Neuronal stem cell (in vitro differentiated cells): ENCODE measurements around the gene PCGF3.

Source experiments
- DNase-seq: peaks from one replicate; pipeline ENCODE4 v3.0.0-alpha.2; 2013; ENCODE audit warnings: low spot score
- H2AFZ ChIP-seq: one replicate; pipeline ENCODE4 v1.6.1; 2013; ENCODE audit warnings: mild to moderate bottlenecking, low read length, inconsistent platforms
- H2AK5ac ChIP-seq: 2 replicates; pipeline ENCODE4 v1.6.1; 2013; ENCODE audit warnings: low read depth, mild to moderate bottlenecking, inconsistent platforms, low read length, moderate library complexity, mixed read lengths
- H2BK120ac ChIP-seq: 2 replicates; pipeline ENCODE4 v1.6.1; 2013; ENCODE audit warnings: low read depth, mild to moderate bottlenecking, inconsistent platforms, low read length, moderate library complexity, mixed read lengths
- H2BK12ac ChIP-seq: one replicate; pipeline ENCODE4 v1.6.1; 2013; ENCODE audit warnings: low read length, inconsistent platforms
- H2BK15ac ChIP-seq: 2 replicates; pipeline ENCODE4 v1.6.1; 2013; ENCODE audit warnings: mild to moderate bottlenecking, low read length, inconsistent platforms, mixed read lengths
- H2BK5ac ChIP-seq: one replicate; pipeline ENCODE4 v1.6.1; 2013; ENCODE audit warnings: inconsistent platforms, mild to moderate bottlenecking, low read length, moderate library complexity
- H3K14ac ChIP-seq: one replicate; pipeline ENCODE4 v1.6.1; 2013; ENCODE audit warnings: low read length, inconsistent platforms
- H3K18ac ChIP-seq: 2 replicates; pipeline ENCODE4 v1.6.1; 2013; ENCODE audit warnings: low read length, inconsistent platforms
- H3K23ac ChIP-seq: 2 replicates; pipeline ENCODE4 v1.6.1; 2013; ENCODE audit warnings: low read depth, mild to moderate bottlenecking, mixed read lengths, low read length, inconsistent platforms; ENCODE audit not compliant: poor library complexity
- H3K27ac ChIP-seq: replicated peaks from 3 replicates; pipeline ENCODE4 v1.5.1; 2013; ENCODE audit warnings: low read length, inconsistent platforms
- H3K27me3 ChIP-seq, 3 experiments: 2 replicates each; pipeline ENCODE4 v1.6.1; 2013; ENCODE audit warnings: low read length in 3 of 3, mild to moderate bottlenecking in 2 of 3, inconsistent platforms in 1 of 3, low read depth in 1 of 3, mixed read lengths in 1 of 3, moderate library complexity in 1 of 3; ENCODE audit not compliant: control insufficient read depth in 3 of 3, insufficient read depth in 3 of 3
- H3K36me3 ChIP-seq, 2 donors: replicated peaks in 1 of 2; 2 replicates each; pipeline ENCODE4 v1.6.1; 2013; ENCODE audit warnings: low read length in 2 of 2; ENCODE audit not compliant: control insufficient read depth in 2 of 2, insufficient read depth in 2 of 2
- H3K4ac ChIP-seq: 2 replicates; pipeline ENCODE4 v1.6.1; 2013; ENCODE audit warnings: inconsistent platforms, mild to moderate bottlenecking, low read length, moderate library complexity
- H3K4me1 ChIP-seq, 2 donors: 1 replicate in 1 of 2; 2 replicates in 1 of 2; pipeline ENCODE4 v1.6.1; 2013; ENCODE audit warnings: low read length in 2 of 2, low read depth in 1 of 2; ENCODE audit not compliant: control insufficient read depth in 2 of 2, insufficient read depth in 1 of 2
- H3K4me2 ChIP-seq: one replicate; pipeline ENCODE4 v1.6.1; 2013; ENCODE audit warnings: mild to moderate bottlenecking, low read length, inconsistent platforms; ENCODE audit not compliant: insufficient read depth, poor library complexity, severe bottlenecking
- H3K4me3 ChIP-seq, 2 donors: 2 replicates each; pipeline ENCODE4 v1.5.1; 2013; ENCODE audit warnings: low read length in 2 of 2, mild to moderate bottlenecking in 2 of 2, inconsistent platforms in 1 of 2, moderate library complexity in 1 of 2
- H3K79me1 ChIP-seq: one replicate; pipeline ENCODE4 v1.6.1; 2013; ENCODE audit warnings: low read depth, mild to moderate bottlenecking, inconsistent platforms, low read length, moderate library complexity
- H3K9ac ChIP-seq: one replicate; pipeline ENCODE4 v1.6.1; 2013; ENCODE audit warnings: mild to moderate bottlenecking, low read depth, low read length, inconsistent platforms; ENCODE audit not compliant: poor library complexity
- H3K9me3 ChIP-seq, 2 donors: replicated peaks in 1 of 2; 2 replicates each; pipeline versions ENCODE3 to v1.6.1; 2013; ENCODE audit warnings: low read length in 2 of 2, mild to moderate bottlenecking in 2 of 2, inconsistent platforms in 1 of 2, low read depth in 1 of 2, mixed read lengths in 1 of 2, moderate library complexity in 1 of 2; ENCODE audit not compliant: control insufficient read depth in 2 of 2, insufficient read depth in 1 of 2
- H4K8ac ChIP-seq: one replicate; pipeline ENCODE4 v1.6.1; 2013; ENCODE audit warnings: low read depth, mild to moderate bottlenecking, inconsistent platforms, low read length, moderate library complexity
- H4K91ac ChIP-seq: one replicate; pipeline ENCODE4 v1.6.1; 2013; ENCODE audit warnings: low read length, low read depth, mild to moderate bottlenecking, inconsistent platforms; ENCODE audit not compliant: poor library complexity
- WGBS, 2 donors: extraction: QIAGEN DNeasy Blood & Tissue Kit; methylation state at CpG; one replicate each; pipeline ENCODE4 v1.1.7; 2013; ENCODE audit warnings: missing lambda C conversion rate in 2 of 2, mixed read lengths in 1 of 2; ENCODE audit not compliant: insufficient read length in 2 of 2, insufficient replicate concordance in 1 of 2; ENCODE audit errors: extremely low coverage in 2 of 2; 5-methylcytosine and 5-hydroxymethylcytosine counted together

PCGF3 gene

GRCh38 chr4:674172-675035, 31.2 kb upstream of the PCGF3 start, which contains the start of the genes ATP5ME and MYL5:
TSS of gene ATP5ME (minus strand) at chr4:674276. CDS start at chr4:674247, 29 bp downstream.
TSS of gene MYL5 (plus strand) at chr4:674542. CDS start at chr4:678027, 3,485 bp downstream.
- DNase-seq, result peak; percentile 96
- peak within 1 kb of the TSS; percentile 96 for H2BK120ac ChIP-seq

DNA sequence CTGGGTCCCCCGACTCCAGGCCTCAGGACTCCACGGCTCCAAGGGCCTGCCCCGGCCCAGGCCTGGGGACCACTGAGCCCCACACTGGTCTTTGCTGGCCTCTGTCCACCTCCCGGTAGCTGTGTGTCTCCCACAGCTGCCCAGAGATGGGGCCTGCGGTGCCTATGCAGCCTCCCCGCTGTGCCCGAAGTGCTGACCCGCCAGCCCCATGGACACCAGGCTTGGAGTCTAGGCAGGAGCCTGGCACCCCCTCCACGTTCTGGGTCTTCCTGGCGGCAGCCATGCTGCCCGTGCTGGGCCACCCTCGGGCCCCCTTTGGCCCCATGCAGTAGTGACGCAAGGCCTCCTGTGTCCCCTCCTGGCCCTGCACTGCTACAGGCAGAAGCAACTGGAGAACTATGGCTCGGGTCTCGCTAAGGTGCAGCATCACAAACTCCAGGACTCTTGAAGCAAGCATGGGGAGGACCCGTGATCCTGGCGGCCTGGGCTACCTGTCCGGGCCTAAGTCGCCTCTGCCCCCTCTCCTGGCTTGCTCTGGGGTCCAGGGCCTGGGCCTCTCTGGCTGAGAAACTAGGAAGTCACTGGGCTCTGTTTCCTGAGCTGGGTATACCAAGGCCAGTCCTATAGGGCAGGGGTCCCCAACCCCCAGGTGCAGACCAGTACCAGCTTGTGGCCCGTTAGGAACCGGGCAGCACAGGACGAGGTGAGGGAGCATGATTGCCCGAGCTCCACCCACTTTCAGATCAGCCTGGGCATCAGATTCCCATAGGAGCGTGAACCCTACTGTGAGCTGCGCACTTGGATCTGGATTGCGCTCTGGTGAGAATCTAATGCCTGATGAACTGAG, 30.4 kb upstream of the PCGF3 start:
- Histone ChIP-seq H3K27me3 (peaks cover 0 to 5% (median 2%) of the 10 kb centered on the region in 3 experiments), H3K27ac (no peak overlapping the region), H4K91ac (peak overlapping the region; percentile 11), H2AK5ac (peak overlapping the region; percentile 96), H3K4me1 (peaks cover 9 to 11% of the 10 kb centered on the region in 2 donors), H3K23ac (peak overlapping the region; percentile 97), H2AFZ (peak overlapping the region; percentile 94), H2BK120ac (peak overlapping the region; percentile 50), H4K8ac (peak overlapping the region; percentile 48), H2BK15ac (peak overlapping the region; percentile 9), H3K9me3 (no peaks in the 10 kb centered on the region), H2BK12ac (peak overlapping the region; percentile 75), H3K4me2 (peak overlapping the region; percentile 89), H3K4me3 (peak overlapping the region; percentile 85 to 96), H3K79me1 (peaks cover 7% of the 10 kb centered on the region), H3K14ac (peak overlapping the region; percentile 63), H2BK5ac (peak overlapping the region; percentile 98), H3K4ac (peak overlapping the region; percentile 89), H3K36me3 (peaks cover 14 to 26% of the 10 kb centered on the region in 2 donors), H3K18ac (peak overlapping the region; percentile 100), H3K9ac (peak overlapping the region; percentile 100)
- WGBS, 2 donors, result no CpG with 5 or more reads among the region's 26 CpGs
- DNase-seq, result no peak

More at GRCh38 chr4:674172-675035, 31.2 kb upstream of the PCGF3 start, which contains the start of the genes ATP5ME and MYL5:
- Histone ChIP-seq H2BK12ac (peak within 1 kb of the TSS; percentile 75), H3K36me3 (peaks cover 16 to 26% of the 10 kb centered on the region in 2 donors), H3K4me1 (peaks cover 9 to 11% of the 10 kb centered on the region in 2 donors), H3K18ac (peak within 1 kb of the TSS; percentile 100), H3K4ac (peak within 1 kb of the TSS; percentile 89), H2AK5ac (peak within 1 kb of the TSS; percentile 97), H3K14ac (peak within 1 kb of the TSS; percentile 63), H4K8ac (peak within 1 kb of the TSS; percentile 72), H4K91ac (peak within 1 kb of the TSS; percentile 11), H3K4me2 (peak within 1 kb of the TSS; percentile 91), H3K4me3 (peak within 1 kb of the TSS; percentile 85 to 96), H3K9ac (peak within 1 kb of the TSS; percentile 100), H2BK15ac (peak within 1 kb of the TSS; percentile 64), H3K27me3 (peaks cover 0 to 2% (median 0%) of the 10 kb centered on the region in 3 experiments), H2AFZ (peak within 1 kb of the TSS; percentile 94), H3K79me1 (peaks cover 5% of the 10 kb centered on the region), H3K9me3 (peaks cover 0 to 2% of the 10 kb centered on the region in 2 donors), H3K23ac (peak within 1 kb of the TSS; percentile 97), H3K27ac (no peak within 1 kb of the TSS), H2BK5ac (peak within 1 kb of the TSS; percentile 98)
- WGBS, 2 donors, result no CpG with 5 or more reads among the region's 84 CpGs

DNA sequence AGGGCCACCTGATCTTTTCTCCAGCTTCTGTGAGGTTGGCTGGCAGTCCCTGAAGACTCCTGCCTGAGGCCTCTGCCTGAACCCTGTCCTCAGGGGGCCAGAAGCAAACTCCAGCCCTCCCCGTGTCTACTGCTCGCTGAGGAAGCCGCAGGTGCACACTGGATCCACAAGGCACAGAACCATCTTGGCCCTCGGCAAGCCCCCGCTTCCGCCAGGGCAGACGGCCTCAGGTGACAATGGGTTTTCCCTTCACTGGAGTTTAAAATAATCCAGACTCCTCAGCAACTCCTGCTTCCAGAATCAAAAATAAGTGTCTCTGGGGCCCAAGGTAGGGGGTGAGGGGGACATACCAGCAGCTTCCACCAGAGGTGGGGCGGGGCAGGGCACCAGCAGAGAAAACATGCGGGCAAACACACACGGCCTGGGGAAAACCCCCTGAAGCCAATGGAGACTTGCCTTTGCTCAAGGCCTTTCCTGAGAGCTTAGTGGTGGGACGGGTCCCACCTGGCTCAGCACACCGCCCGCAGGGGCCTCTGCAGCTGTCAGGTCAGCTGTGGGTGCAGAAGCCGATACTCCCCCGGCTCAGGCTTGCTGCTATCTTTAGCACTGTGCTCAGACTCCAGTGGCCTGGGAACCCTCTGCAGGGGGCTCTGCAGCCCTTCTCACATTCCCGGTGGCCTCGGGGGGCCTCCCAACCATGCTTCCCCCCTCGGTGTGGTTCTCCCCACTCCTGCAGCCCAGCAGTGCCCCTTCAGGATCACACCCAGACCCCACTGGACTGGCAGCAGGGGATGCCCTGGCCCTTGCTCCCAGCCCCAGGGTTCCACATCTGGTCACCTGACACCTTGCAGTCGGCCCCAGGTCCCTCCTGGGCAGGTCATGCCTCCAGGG, 29.4 kb upstream of the PCGF3 start:
- no peak overlapping the region for H2BK15ac ChIP-seq
- H2BK120ac ChIP-seq, result no peak overlapping the region
- no peak overlapping the region for H3K18ac ChIP-seq
- no peak overlapping the region for H3K23ac ChIP-seq
- no peak overlapping the region for H2AFZ ChIP-seq
- H3K79me1 ChIP-seq, result peaks cover 7% of the 10 kb centered on the region
- H3K4ac ChIP-seq, result no peak overlapping the region
- H4K91ac ChIP-seq, result no peak overlapping the region
- no peak overlapping the region for H2BK12ac ChIP-seq
- peak overlapping the region in 1 of 2 donors; percentile 85 for H3K4me3 ChIP-seq
- H3K4me2 ChIP-seq, result no peak overlapping the region
- H3K14ac ChIP-seq, result no peak overlapping the region
- H2BK5ac ChIP-seq, result no peak overlapping the region
- no CpG with 5 or more reads among the region's 19 CpGs for WGBS, 2 donors
- H3K9ac ChIP-seq, result no peak overlapping the region
- H3K9me3 ChIP-seq, result no peaks in the 10 kb centered on the region
- H4K8ac ChIP-seq, result no peak overlapping the region
- H3K36me3 ChIP-seq, result peaks cover 11 to 20% of the 10 kb centered on the region in 2 donors
- H3K27ac ChIP-seq, result no peak overlapping the region
- peaks cover 16% of the 10 kb centered on the region in 2 donors for H3K4me1 ChIP-seq
- H3K27me3 ChIP-seq, result peaks cover 0 to 9% (median 2%) of the 10 kb centered on the region in 3 experiments
- DNase-seq, result no peak
- no peak overlapping the region for H2AK5ac ChIP-seq
